ENCODE data around the gene KHDC4.

GRCh38 chr1:155893389-155894142, 40.6 kb downstream of the KHDC4 start:
- TF ChIP-seq CTCF (IDR thresholded peaks at IDR 0.05): no peak
- no peak for TF ChIP-seq POLR2A (IDR thresholded peaks at IDR 0.05)

All from body of pancreas (tissue), 4 donors.